ENCODE measurements around the gene CELF1.

DNA sequence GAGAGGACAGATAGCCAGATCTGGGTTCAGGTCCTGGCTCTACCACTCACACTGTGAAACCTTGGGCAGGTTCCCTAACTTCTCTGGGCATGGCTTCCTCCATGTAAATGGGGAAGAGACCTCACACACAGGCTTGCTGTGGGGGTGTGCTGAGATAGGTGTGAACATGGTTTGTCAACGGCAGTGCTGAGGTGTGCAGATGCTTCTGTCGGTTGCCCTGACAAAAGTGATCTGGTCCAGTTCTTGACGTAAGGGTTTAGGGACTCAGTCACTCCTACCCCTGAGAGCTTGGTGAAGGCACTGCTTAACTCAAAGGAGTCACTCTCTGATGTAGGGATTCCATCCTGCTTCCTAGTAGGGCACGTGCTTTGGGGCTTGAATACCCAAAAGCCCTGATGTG, 39.3 kb upstream of the CELF1 start:
- TF ChIP-seq POLR2A (IDR thresholded peaks at IDR 0.05), result no peak
- TF ChIP-seq, protein P1, sequence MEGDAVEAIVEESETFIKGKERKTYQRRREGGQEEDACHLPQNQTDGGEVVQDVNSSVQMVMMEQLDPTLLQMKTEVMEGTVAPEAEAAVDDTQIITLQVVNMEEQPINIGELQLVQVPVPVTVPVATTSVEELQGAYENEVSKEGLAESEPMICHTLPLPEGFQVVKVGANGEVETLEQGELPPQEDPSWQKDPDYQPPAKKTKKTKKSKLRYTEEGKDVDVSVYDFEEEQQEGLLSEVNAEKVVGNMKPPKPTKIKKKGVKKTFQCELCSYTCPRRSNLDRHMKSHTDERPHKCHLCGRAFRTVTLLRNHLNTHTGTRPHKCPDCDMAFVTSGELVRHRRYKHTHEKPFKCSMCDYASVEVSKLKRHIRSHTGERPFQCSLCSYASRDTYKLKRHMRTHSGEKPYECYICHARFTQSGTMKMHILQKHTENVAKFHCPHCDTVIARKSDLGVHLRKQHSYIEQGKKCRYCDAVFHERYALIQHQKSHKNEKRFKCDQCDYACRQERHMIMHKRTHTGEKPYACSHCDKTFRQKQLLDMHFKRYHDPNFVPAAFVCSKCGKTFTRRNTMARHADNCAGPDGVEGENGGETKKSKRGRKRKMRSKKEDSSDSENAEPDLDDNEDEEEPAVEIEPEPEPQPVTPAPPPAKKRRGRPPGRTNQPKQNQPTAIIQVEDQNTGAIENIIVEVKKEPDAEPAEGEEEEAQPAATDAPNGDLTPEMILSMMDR (IDR thresholded peaks at IDR 0.05), result no peak

Measured in gastroesophageal sphincter (tissue), 3 donors.